PFSK-1 (cell line): Measurements from ENCODE around the gene PIGZ.

ENCODE experiments used
- FOXP2 ChIP-seq: optimal IDR thresholded peaks from 2 replicates; pipeline ENCODE3; 2011; ENCODE audit warnings: borderline replicate concordance, control low read depth, inconsistent platforms; ENCODE audit not compliant: insufficient read depth; ENCODE audit errors: extremely low read length, extremely low read depth
- POLR2AphosphoS5 ChIP-seq: IDR thresholded peaks from 2 replicates; pipeline ENCODE4 v1.6.1; 2012; ENCODE audit warnings: low read depth, mild to moderate bottlenecking, control low read depth, low read length, moderate library complexity
- SIN3A ChIP-seq: IDR thresholded peaks from 2 replicates; pipeline ENCODE4 v1.6.1; 2012; ENCODE audit warnings: mild to moderate bottlenecking, low read length, moderate library complexity, borderline replicate concordance; ENCODE audit not compliant: insufficient read depth
- TAF1 ChIP-seq: IDR thresholded peaks from 2 replicates; pipeline ENCODE4 v1.6.1; 2012; ENCODE audit warnings: low read length, control low read depth, borderline replicate concordance; ENCODE audit not compliant: insufficient read depth
- TF ChIP-seq, protein P1 (sequence below), 2 experiments: IDR thresholded peaks; 2 replicates each; pipeline versions ENCODE4 v1.6.1 to v1.8.0; 2011 to 2012; ENCODE audit warnings: low read depth in 2 of 2, low read length in 2 of 2, control low read depth in 1 of 2, inconsistent platforms in 1 of 2, mild to moderate bottlenecking in 1 of 2, moderate library complexity in 1 of 2; ENCODE audit not compliant: insufficient read depth in 1 of 2

Gene PIGZ

DNA sequence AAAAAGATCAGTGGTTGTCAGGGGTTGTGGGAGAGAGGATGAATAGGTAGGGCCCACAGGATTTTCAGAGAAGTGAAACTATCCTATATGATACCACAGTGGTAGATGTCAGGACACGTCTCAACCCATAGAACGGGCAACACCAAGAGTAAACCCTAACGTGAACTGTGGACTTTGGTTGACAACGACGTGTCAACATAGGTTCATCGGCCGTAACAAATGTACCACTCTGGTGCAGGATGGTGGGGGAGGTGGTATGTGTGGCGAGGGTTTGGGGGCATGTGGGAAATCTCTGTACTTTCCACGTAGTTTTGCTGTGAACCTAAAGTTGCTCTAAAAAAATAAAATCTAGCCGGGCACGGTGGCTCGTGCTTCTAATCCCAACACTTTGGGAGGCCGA, 13.0 kb upstream of the PIGZ start:
- no peak for TF ChIP-seq FOXP2
- TF ChIP-seq SIN3A: no peak
- TF ChIP-seq TAF1: no peak
- TF ChIP-seq POLR2AphosphoS5: no peak
- TF ChIP-seq, protein P1, sequence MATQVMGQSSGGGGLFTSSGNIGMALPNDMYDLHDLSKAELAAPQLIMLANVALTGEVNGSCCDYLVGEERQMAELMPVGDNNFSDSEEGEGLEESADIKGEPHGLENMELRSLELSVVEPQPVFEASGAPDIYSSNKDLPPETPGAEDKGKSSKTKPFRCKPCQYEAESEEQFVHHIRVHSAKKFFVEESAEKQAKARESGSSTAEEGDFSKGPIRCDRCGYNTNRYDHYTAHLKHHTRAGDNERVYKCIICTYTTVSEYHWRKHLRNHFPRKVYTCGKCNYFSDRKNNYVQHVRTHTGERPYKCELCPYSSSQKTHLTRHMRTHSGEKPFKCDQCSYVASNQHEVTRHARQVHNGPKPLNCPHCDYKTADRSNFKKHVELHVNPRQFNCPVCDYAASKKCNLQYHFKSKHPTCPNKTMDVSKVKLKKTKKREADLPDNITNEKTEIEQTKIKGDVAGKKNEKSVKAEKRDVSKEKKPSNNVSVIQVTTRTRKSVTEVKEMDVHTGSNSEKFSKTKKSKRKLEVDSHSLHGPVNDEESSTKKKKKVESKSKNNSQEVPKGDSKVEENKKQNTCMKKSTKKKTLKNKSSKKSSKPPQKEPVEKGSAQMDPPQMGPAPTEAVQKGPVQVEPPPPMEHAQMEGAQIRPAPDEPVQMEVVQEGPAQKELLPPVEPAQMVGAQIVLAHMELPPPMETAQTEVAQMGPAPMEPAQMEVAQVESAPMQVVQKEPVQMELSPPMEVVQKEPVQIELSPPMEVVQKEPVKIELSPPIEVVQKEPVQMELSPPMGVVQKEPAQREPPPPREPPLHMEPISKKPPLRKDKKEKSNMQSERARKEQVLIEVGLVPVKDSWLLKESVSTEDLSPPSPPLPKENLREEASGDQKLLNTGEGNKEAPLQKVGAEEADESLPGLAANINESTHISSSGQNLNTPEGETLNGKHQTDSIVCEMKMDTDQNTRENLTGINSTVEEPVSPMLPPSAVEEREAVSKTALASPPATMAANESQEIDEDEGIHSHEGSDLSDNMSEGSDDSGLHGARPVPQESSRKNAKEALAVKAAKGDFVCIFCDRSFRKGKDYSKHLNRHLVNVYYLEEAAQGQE (IDR thresholded peaks at IDR 0.05; ENCODE audit: insufficient read depth in 1 of 2, low read depth in 2 of 2, low read length in 2 of 2): no peak

DNA sequence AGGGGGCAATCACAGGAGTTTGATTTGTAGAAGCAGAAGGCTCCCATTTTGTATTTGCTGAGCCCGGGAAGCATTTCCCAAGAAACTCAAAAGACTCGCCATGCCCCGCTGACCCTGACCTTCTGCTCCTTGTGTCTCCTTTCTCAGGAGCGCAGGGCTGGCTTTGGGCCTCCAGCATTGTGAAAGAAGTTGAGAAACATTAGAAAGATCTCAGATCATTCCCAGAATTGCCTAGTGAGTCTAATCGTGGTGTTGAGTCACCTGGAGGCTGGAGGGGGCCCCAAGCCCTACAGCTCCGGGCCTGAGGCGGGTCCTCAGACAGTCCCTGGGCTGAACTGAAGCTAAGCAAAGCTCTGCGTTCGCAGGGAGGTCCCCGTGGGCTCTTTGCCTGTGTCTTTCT, 10.9 kb upstream of the PIGZ start:
- TF ChIP-seq FOXP2: no peak
- TF ChIP-seq POLR2AphosphoS5: no peak
- no peak for TF ChIP-seq SIN3A
- no peak for TF ChIP-seq TAF1

DNA sequence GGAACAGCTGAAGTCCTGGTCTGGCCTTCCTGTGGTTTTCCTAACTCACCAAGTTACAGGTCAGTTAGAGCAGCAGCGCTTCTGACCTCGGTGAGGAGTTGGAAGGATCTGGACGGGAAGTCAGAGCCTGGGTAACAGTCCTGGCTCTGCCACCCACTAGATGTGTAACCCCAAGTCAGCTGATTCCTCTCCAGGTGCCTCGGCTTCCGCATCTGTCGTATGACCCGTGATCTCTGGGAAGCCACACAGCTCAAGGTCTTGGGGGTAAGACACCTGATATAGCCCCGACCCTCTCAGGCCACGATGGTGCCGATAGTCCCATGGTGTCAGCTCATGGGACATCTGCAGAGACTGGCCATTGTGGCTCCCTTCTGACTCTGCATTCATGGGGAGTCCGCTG, 8.3 kb upstream of the PIGZ start:
- TF ChIP-seq, protein P1 (IDR thresholded peaks at IDR 0.05; ENCODE audit: insufficient read depth in 1 of 2, low read depth in 2 of 2, low read length in 2 of 2): no peak
- TF ChIP-seq SIN3A: no peak
- TF ChIP-seq FOXP2: no peak

DNA sequence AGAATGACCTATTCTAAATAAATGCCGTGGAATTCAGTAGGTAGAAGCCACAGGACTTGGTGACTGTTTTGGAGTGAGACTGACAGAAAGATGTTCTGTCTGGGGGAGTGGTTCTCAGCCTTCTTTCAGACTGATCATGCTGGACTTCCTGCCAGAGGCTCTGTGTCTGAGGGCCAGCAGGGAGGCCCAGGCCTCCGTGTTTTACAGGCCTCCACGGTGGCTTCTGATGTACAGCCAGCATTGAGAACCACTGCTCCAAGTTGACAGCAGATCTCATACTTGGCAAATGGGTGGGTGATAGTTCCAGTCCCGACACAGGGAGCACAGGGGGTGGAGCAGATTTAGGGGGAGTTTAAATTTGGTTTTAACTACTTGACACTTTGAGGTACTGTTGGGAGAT, 6.7 kb upstream of the PIGZ start:
- TF ChIP-seq SIN3A (no peak), FOXP2 (no peak), POLR2AphosphoS5 (no peak), TAF1 (no peak)
- TF ChIP-seq, protein P1 (IDR thresholded peaks at IDR 0.05; ENCODE audit: insufficient read depth in 1 of 2, low read depth in 2 of 2, low read length in 2 of 2): no peak

DNA sequence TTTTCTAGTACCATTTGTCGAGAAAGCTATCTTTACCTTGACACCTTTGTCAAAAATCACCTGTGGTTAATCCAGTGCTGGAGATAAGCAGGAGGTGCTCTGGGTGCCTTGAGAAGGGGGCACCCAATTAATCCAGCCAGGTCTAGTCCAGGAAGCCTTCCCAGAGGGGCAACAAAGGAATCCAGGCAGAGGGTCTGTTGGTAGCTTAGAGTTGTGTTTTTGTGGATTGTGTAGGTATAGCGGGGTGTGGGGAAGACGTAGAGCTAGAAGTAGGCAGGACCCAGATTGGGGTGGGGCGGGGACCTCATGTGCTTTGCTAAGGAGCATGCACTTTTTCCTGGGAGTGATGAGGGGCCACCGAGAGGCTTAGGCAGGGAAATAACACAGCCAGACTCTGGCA, 6.0 kb upstream of the PIGZ start:
- no peak for TF ChIP-seq TAF1
- TF ChIP-seq POLR2AphosphoS5: no peak
- no peak for TF ChIP-seq FOXP2
- no peak for TF ChIP-seq SIN3A
- TF ChIP-seq, protein P1 (IDR thresholded peaks at IDR 0.05; ENCODE audit: insufficient read depth in 1 of 2, low read depth in 2 of 2, low read length in 2 of 2): no peak
